Rectal smooth muscle tissue (tissue), 1 donor: ENCODE measurements around the gene MAN2B2.

Source experiments
- H3K27ac ChIP-seq: one replicate; pipeline ENCODE4 v1.7.0; 2013; ENCODE audit warnings: low read depth, low read length, inconsistent platforms
- H3K27me3 ChIP-seq: one replicate; pipeline ENCODE4 v1.7.0; 2013; ENCODE audit warnings: low read length; ENCODE audit not compliant: control insufficient read depth, insufficient read depth
- H3K36me3 ChIP-seq: one replicate; pipeline ENCODE4 v1.7.0; 2013; ENCODE audit warnings: low read length; ENCODE audit not compliant: control insufficient read depth, insufficient read depth
- H3K4me1 ChIP-seq: one replicate; pipeline ENCODE4 v1.7.0; 2013; ENCODE audit warnings: low read length; ENCODE audit not compliant: control insufficient read depth, insufficient read depth
- H3K4me3 ChIP-seq: one replicate; pipeline ENCODE4 v1.7.0; 2013; ENCODE audit warnings: low read length
- H3K9ac ChIP-seq: one replicate; pipeline ENCODE4 v1.7.0; 2013; ENCODE audit warnings: low read length

The MAN2B2 gene

GRCh38 chr4:6591781-6592180, 16.8 kb downstream of the MAN2B2 start:
- H3K4me1 ChIP-seq = no peaks in the 10 kb centered on the region
- H3K9ac ChIP-seq = no peak overlapping the region
- H3K27ac ChIP-seq = no peak overlapping the region
- H3K27me3 ChIP-seq = no peaks in the 10 kb centered on the region
- H3K36me3 ChIP-seq = peaks cover 8% of the 10 kb centered on the region
- no peak overlapping the region for H3K4me3 ChIP-seq

- H3K4me3 ChIP-seq = no peak overlapping the region
- H3K27me3 ChIP-seq = no peaks in the 10 kb centered on the region
- peaks cover 8% of the 10 kb centered on the region for H3K36me3 ChIP-seq
- no peak overlapping the region for H3K9ac ChIP-seq
- H3K4me1 ChIP-seq = no peaks in the 10 kb centered on the region
- H3K27ac ChIP-seq = no peak overlapping the region
Observed at GRCh38 chr4:6592804-6593563, 18.0 kb downstream of the MAN2B2 start.

- H3K4me1 ChIP-seq = no peaks in the 10 kb centered on the region
- H3K9ac ChIP-seq = no peak overlapping the region
- no peaks in the 10 kb centered on the region for H3K27me3 ChIP-seq
- no peak overlapping the region for H3K4me3 ChIP-seq
- no peak overlapping the region for H3K27ac ChIP-seq
- H3K36me3 ChIP-seq = peaks cover 8% of the 10 kb centered on the region
Observed at GRCh38 chr4:6594341-6594740, 19.4 kb downstream of the MAN2B2 start.

- no peak overlapping the region for H3K9ac ChIP-seq
- no peaks in the 10 kb centered on the region for H3K27me3 ChIP-seq
- no peak overlapping the region for H3K27ac ChIP-seq
- H3K36me3 ChIP-seq = peaks cover 11% of the 10 kb centered on the region
- H3K4me3 ChIP-seq = no peak overlapping the region
- no peaks in the 10 kb centered on the region for H3K4me1 ChIP-seq
Observed at GRCh38 chr4:6594826-6595355, 19.9 kb downstream of the MAN2B2 start.

- H3K27ac ChIP-seq = no peak overlapping the region
- peaks cover 14% of the 10 kb centered on the region for H3K36me3 ChIP-seq
- H3K4me1 ChIP-seq = no peaks in the 10 kb centered on the region
- no peaks in the 10 kb centered on the region for H3K27me3 ChIP-seq
- H3K9ac ChIP-seq = no peak overlapping the region
- H3K4me3 ChIP-seq = no peak overlapping the region
Observed at GRCh38 chr4:6595897-6596537, 21.0 kb downstream of the MAN2B2 start.

GRCh38 chr4:6596948-6597347, 22.0 kb downstream of the MAN2B2 start:
- no peak overlapping the region for H3K27ac ChIP-seq
- no peak overlapping the region for H3K9ac ChIP-seq
- H3K27me3 ChIP-seq = no peaks in the 10 kb centered on the region
- peaks cover 16% of the 10 kb centered on the region for H3K36me3 ChIP-seq
- no peak overlapping the region for H3K4me3 ChIP-seq
- H3K4me1 ChIP-seq = no peaks in the 10 kb centered on the region

- Histone ChIP-seq H3K4me3 (no peak overlapping the region), H3K27me3 (no peaks in the 10 kb centered on the region), H3K27ac (no peak overlapping the region), H3K9ac (no peak overlapping the region), H3K36me3 (peaks cover 19% of the 10 kb centered on the region), H3K4me1 (no peaks in the 10 kb centered on the region)
Observed at GRCh38 chr4:6598127-6598526, 23.1 kb downstream of the MAN2B2 start.

- peaks cover 19% of the 10 kb centered on the region for H3K36me3 ChIP-seq
- H3K9ac ChIP-seq = no peak overlapping the region
- no peak overlapping the region for H3K4me3 ChIP-seq
- H3K4me1 ChIP-seq = no peaks in the 10 kb centered on the region
- no peak overlapping the region for H3K27ac ChIP-seq
- no peaks in the 10 kb centered on the region for H3K27me3 ChIP-seq
Observed at GRCh38 chr4:6598641-6599040, 23.7 kb downstream of the MAN2B2 start.

GRCh38 chr4:6601661-6602250, 26.8 kb downstream of the MAN2B2 start:
- Histone ChIP-seq H3K27ac (no peak overlapping the region), H3K4me1 (no peaks in the 10 kb centered on the region), H3K27me3 (no peaks in the 10 kb centered on the region), H3K36me3 (peaks cover 42% of the 10 kb centered on the region), H3K4me3 (no peak overlapping the region), H3K9ac (no peak overlapping the region)

GRCh38 chr4:6602289-6602688, 27.3 kb downstream of the MAN2B2 start:
- no peak overlapping the region for H3K27ac ChIP-seq
- H3K4me3 ChIP-seq = no peak overlapping the region
- no peaks in the 10 kb centered on the region for H3K4me1 ChIP-seq
- H3K27me3 ChIP-seq = no peaks in the 10 kb centered on the region
- peaks cover 42% of the 10 kb centered on the region for H3K36me3 ChIP-seq
- no peak overlapping the region for H3K9ac ChIP-seq

- Histone ChIP-seq H3K4me3 (no peak overlapping the region), H3K4me1 (no peaks in the 10 kb centered on the region), H3K27ac (no peak overlapping the region), H3K27me3 (no peaks in the 10 kb centered on the region), H3K9ac (no peak overlapping the region), H3K36me3 (peaks cover 43% of the 10 kb centered on the region)
Observed at GRCh38 chr4:6603128-6603527, 28.1 kb downstream of the MAN2B2 start.

GRCh38 chr4:6605114-6605513, 30.1 kb downstream of the MAN2B2 start:
- no peak overlapping the region for H3K4me3 ChIP-seq
- peaks cover 50% of the 10 kb centered on the region for H3K36me3 ChIP-seq
- no peaks in the 10 kb centered on the region for H3K27me3 ChIP-seq
- H3K4me1 ChIP-seq = no peaks in the 10 kb centered on the region
- H3K9ac ChIP-seq = no peak overlapping the region
- H3K27ac ChIP-seq = no peak overlapping the region
